HG02840 (cell line): ENCODE data around the gene ZBTB40.
A peak's percentile ranks its signal among the peaks of the same experiment; 100 is the strongest.

Experiments
- ATAC-seq: cut with Tn5 transposase; IDR thresholded peaks from one replicate; pipeline ENCODE4 v1.9.1; 2021; ENCODE audit warnings: mild to moderate bottlenecking, moderate library complexity, moderate number of reproducible peaks; ENCODE audit not compliant: unreplicated experiment, low FRiP score

Gene ZBTB40

GRCh38 chr1:22420455-22421053 is 31.1 kb upstream of the ZBTB40 start:
- no peak for ATAC-seq

DNA sequence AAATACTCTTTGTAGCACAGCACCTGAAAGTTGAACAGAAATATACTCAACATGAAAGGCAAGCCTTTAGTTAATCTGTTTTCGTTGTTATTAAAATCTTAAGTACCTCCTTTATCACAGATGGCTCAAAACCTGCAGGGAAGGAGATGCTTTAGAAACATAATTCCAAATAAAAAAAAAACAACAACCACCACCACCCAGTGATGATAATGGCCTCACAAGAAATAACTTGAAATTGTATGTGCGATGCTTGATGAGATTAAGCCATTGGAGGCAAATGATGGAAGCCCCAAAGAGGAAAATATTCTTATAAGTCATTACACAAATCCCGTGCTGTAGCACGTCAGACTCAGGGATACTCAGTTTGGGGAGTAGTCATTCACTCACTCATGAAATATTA is 24.9 kb upstream of the ZBTB40 start:
- no peak for ATAC-seq

DNA sequence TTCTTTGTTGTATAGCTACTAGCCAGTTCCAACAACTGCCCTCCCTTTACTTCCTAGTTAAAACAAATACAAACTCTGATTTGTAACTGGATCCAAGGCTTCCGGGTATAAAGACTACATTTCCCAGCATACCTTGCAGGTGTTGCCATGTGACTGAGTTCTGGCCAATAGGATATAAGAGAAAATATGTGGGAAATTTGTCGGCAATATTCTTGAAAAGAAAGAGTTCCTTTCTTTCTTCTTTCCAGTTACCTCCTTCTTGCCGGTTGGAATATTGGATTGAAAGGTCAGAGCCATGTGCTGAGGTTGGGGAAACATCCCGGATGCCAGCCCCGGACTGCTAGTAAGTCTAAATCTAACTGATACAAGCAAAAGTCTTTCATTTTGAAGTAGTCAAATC is 23.0 kb upstream of the ZBTB40 start:
- ATAC-seq = no peak

DNA sequence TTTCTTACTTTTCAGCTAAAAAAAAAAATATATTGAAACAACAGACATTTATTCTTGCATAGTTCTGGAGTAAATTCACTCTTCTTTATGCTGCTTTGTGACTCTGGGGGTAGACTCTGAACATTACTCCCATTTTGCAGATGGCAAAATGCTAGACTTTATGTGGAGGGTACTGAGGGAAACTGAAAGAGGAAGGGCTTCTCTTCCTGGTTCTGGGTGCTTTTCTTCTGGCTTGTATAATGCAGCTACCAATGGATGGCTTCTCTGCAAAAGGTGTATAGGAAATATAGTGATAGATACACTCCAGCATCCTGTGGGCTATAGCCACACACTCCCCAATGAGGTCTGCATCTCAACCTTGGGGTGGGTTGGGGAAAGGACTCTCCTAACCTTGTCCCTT is 19.7 kb upstream of the ZBTB40 start:
- no peak for ATAC-seq

- ATAC-seq = no peak
Observed at GRCh38 chr1:22434717-22435116, 16.9 kb upstream of the ZBTB40 start.

- no peak for ATAC-seq
Observed at GRCh38 chr1:22436948-22437347, 14.7 kb upstream of the ZBTB40 start.

DNA sequence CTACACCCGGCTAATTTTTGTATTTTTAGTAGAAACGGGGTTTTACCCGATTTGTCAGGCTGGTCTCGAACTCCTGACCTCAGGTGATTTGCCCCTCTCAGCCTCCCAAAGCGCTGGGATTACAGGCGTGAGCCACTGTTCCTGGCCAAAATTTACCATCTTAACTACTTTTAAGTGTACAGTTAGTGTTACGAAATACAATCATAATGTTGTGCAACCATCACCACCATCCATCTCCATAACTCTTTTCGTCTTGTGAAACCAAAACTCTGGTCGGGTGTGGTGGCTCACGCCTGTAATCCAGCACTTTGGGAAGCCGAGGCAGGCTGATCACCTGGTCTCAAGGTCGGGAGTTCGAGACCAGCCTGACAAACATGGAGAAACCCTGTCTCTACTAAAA is 14.1 kb upstream of the ZBTB40 start:
- ATAC-seq = no peak

DNA sequence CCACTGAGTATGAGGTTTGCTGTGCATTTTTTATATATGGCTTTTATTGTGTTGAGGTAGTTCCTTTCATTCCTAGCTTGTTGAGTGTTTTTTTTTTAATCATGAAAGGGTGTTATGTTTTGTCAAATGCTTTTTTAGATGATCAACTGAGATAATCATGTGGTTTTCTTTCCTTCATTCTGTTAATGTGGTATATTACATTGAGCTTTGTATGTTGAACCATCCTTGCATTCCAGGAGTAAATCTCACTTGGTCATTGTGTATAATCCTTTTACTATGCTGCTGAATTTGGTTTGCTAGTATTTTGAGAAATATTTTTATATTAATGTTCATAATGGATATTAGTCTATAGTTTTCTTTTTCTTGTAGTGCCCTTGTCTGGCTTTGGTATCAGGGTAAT is 11.1 kb upstream of the ZBTB40 start:
- no peak for ATAC-seq

- ATAC-seq = no peak
Observed at GRCh38 chr1:22442212-22442894, 9.3 kb upstream of the ZBTB40 start.

DNA sequence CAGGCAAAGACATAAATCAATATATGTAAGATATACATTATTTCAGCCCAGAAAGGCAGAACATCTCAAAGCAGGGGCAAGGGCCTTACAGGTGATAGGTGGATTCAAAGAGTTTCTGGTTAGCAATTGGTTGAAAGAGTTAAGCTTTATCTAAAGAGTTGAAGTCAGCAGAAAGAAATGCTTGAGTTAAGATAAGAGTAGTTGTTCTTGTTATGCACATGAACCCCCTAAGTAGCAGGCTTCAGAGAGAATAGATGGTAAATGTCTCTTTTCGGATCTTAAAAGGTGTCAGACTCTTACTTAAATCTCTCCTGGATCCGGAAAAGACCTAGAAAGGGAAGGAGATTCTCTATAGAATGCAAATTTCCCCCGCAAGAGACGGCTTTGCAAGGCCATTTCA is 8.3 kb upstream of the ZBTB40 start:
- no peak for ATAC-seq

DNA sequence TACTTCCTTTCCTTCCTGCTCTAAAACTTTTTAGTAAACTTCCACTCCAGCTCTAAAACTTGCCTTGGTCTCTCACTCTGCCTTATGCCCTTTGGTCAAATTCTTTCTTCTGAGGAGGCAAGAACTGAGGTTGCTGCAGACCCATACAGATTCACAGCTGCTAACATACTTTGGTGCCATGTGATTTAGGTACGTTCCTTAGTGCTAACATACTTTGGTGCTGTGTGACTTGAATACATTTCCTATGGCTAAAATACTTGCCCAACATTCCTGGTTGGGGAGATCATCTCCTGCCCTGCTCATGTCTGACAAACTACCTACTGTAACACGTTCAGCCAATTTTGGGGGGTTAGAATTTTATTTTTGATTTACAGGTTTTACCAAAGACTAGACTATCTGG is 6.8 kb upstream of the ZBTB40 start:
- ATAC-seq = no peak

GRCh38 chr1:22447621-22448111 is 4.0 kb upstream of the ZBTB40 start:
- no peak for ATAC-seq

DNA sequence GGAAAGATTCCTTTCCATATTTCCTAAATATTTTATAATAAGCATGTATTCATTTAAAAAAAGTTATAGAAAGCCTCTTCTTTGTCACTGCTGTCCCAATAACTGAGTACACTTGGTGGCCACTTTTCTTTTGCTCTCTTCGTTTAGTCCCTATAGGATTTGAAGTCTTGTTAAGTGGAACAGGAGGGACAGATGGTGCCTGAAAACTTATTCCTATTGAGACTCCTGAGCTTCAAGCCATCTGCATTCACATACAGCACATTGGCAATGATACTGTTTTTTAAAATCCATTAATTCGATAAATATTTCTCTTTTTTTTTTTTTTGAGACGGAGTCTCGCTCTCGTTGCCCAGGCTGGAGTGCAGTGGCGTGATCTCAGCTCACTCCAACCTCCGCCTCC is 2.0 kb upstream of the ZBTB40 start:
- no peak for ATAC-seq

DNA sequence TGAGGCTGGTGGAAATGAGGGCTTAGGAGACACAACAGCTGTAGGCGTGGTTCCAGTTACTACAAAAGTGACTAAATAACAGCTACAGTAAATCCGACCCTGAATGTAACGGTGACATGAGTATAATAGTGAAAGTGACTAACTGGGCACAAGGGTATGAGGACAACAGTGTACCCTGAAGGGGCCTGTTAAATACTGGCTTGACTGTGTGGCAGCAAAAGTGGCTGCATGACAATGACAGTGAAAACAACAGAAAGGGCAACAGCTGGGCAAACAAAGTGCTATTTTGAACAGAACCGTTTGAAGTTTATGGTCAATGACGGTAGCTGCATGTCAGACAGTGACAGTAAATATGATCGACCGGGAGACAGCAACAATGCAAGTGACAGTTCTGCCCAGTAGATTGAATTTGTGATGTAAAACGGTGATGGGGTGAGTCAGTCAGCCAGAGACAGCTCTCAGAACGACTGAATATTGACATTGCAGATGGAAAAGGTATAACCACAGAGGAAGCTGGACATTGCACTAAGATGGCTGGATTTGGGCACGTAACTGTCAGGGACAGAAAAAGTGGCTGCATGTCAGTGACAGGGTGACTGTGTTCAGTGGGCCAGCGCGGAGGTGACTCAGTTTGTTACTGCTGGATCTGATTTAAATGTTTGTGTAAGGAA is 1.2 kb upstream of the ZBTB40 start:
- no peak for ATAC-seq

- peak; percentile 13 for ATAC-seq
Observed at GRCh38 chr1:22452481-22452957, 868 bp downstream of the ZBTB40 start.

GRCh38 chr1:22453181-22453580 is 1.5 kb downstream of the ZBTB40 start:
- ATAC-seq = no peak

- ATAC-seq = no peak
Observed at GRCh38 chr1:22454476-22455056, 2.9 kb downstream of the ZBTB40 start.

DNA sequence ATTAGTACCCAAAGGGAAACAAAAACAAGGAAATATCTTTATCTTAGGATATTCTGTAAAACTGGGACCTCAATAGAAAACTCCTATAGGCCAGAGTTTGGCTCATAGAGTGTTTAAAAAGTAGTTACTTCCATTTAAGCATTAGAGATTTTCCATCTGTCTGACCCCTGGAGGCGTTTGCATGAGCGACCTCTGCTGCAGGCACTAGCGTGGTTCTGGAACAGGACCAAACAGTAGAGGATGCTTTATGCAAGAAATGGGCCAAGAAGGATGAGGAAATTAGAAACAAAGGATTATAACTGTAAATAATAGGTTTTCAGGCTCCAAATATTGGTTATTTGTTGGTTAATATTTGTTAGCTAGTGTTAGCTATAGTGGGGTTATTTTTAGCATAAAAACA is 5.7 kb downstream of the ZBTB40 start:
- ATAC-seq = no peak

DNA sequence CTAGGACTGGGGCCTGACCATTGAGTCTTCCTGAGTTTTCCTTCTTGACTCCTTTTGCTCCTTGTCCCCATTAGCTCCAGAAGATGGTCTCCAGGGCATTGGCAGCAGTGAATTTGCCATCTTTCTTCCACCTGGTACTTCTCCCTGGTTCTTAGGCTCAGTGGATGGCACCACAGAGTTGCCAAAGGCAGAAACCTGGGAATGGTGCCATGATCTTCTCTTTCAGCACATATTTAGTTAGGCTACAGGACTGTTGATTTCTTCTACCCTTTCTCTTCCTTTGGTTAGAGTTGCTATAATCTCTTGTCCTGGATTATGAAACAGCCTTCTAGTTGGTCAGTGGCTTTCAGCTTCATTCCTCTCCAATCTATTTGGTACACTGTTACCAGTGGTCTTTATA is 6.2 kb downstream of the ZBTB40 start:
- ATAC-seq = no peak

GRCh38 chr1:22461100-22461499 is 9.4 kb downstream of the ZBTB40 start:
- no peak for ATAC-seq
